Stimulated activated CD4-positive, alpha-beta T cell treated with anti-CD3 and anti-CD28 coated beads, Interleukin-1b, Interleukin-23, amount 100 ng/mL, for 24 hours (primary cell): Measurements from ENCODE around the gene MMP15.
"Not testable (repeated sequence)": the region's sequence is repeated elsewhere in the genome, so short reads cannot be mapped to it uniquely, and the experiment has no call there.

Experiments used
- DNase-seq, 4 experiments: peaks; one replicate each; pipeline ENCODE4 v3.0.0-alpha.2; 2020; ENCODE audit warnings: low read depth in 4 of 4, low spot score in 1 of 4

Gene MMP15

DNA sequence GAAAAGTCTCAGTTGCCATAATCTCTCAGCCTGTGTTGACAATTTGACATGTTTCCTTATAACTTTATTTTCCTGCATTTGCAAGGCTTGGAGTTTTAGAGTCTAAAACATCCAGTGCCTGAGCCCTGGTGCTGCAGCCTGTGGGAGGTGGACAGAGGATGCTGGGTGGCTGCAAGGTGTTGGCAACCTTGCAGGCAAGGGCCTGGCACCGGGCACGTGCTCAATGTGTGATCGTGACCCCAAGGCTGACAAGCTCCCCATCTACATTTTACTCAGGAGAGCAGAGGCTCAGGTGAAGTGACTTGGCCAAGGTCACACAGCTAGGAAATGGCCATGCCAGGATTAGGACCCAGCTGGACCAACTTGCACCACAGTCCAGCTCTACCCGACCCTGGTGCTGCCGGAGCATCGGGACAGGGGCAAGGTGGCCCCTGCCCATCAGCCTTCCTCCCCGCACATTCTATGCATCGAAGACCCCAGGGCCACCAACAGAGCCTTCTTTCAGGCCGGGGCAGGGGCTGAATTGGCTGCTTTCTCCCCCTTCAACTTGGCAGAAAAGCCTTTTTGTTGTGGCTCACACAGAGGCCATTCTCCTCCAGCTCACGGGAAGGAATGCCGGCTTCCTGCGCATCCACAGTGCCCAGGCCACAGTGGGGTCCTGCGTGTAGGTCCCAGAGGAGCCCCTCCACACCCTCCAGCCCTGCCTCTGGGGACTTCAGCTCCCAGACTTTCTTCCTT is 23.1 kb downstream of the MMP15 start:
- DNase-seq = no peak

DNA sequence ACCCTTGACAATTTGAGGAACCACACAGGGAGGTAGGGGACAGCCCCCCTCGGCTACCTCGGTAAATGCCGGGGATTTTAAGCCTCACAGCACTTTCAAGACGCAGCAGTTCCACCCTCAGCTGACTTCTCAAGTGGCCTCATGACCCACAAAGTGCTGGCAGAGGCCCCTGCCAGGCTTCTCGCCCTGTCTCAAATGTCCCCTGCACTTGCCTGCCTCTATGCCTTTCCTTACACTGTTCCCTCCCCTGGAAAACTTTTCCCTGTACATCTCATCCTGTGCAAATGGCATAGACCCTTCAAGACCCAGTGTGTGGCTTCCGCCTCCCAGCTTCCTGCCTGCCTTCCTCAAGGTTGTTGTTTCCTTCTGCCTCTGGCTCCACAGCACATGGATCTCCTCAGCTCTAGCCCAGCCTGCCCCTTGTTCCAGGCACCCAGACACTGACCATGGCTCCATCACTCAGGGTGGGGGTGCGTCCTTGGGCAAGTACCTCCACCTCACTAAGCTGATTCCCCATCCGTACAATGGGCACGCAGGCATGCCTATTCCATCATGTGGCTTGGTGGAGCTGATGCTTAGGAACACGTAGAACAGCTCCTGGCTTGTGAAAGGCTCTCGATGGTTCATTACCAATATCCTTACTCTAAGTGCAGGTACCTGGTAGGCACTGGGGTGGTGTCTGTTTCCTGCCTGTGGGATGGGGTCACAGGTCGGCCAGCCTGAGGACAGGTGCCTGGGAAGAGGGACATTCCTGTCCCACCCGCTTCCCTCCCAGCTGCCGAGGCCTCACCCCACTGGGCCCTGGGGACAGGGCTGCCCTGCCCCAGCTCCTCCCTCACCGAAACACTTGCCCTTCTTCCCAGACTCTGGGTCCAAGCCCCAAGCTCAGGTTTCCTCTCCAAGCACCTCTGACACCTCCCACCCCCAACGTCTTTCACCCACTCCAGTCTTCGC is 24.0 kb downstream of the MMP15 start:
- DNase-seq = no peak

DNA sequence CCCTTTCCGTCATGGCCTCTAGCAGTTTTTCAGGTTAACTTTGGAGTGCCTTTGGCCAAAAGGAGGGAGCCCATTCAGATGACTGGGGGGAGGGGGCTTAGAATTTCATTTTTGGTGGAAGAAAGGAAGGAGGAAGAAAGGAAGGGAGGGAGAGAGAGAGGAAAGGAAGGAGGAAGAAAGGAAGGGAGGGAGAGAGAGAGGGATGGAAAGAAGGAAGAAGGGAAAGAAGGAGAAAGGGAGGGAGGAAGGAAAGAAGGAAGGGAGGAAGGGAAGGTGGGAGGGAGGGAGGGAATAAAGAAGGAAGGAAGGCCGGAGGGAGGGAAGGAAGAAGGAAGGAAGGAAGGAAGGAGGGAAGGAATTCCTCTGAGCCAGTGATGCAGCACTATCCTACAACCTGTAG is 25.7 kb downstream of the MMP15 start:
- DNase-seq = no peak

DNA sequence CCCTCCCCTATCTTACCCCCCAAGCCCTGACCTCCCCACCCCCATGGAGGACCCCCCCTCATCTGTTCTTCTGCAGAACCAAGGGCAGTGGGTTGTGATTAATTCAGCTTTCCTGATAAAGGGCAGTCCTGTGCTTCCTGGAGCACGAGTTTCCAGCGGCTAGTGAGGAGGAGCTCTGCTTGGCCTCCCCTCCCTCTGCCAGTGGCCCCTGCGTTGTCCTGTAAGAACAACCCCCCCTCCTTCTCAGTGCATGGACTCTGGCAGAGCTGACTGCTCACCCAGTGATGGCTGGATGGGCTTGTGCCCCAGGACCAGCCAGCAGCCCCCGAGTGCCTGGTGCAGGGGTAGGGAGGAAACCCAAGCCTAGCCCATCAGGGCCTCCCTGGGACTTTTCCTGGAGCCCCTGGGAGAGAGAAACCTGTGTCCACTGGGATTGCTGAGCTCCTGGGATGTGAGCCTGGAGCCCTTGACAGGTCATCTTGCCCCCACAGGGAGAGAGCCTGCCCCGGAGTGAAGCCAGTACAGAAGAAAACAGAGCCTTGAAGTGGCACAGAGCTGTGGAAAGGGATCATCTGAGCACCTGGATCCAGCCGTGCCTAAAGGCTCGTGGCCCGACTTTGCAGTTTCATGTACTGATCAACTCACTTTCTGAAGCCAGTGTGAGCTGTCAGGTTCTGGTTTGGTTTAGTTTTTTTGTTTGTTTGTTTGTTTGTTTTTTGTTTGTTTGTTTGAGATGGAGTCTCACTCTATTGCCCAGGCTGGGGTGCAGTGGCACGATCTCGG is 26.5 kb downstream of the MMP15 start:
- no peak for DNase-seq

DNA sequence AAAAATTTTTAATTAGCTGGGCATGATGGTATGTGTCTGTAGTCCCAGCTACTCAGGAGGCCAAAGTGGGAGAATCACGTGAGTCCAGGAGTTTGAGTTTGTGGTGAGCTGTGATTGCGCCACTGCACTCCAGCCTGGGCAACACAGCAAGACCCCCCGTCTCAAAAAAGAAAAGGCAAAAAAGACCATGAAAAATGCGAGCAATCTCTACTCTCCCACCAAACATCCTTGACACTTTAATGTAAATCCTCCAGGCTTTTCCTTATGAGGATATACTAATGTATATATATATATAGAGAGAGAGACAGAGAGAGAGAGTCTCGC is 28.1 kb downstream of the MMP15 start:
- DNase-seq = no peak

DNA sequence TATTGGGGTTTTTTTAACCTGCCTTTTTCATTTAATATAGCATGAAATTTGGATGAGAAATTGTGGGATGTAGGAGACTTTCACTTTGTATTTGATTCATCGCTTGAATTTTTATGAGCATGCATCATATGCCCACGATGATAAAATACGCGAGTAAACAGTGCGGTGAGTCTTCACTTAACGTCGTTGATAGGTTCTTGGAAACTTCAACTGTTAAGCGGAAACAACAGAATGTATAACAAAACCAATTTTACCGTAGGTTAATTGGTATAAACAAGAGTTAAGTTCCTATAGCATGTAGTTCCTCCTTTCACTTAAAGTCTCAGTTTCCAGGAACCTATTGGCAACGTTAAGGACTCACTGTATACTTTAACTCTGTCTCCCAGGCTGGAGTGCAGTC is 28.7 kb downstream of the MMP15 start:
- no peak for DNase-seq

DNA sequence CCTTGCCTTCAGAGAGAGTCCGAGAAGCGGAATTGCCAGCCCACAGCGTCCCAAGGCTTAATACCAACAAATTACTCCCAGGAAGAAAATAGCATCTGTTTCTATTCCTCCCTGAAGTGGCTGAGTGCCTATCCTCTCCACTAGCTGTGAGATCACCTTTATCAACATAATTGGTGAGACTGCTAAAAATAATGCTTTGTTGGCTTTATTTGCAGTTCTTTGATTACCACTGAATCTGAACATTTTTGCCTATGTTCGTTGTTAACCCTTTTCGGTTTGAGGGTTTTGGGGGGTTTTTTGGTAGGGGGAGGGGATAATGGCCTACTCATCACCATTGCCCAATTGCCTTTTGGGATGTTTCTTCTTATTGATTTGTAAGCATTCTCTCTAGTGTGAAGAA is 31.0 kb downstream of the MMP15 start:
- no peak for DNase-seq

DNA sequence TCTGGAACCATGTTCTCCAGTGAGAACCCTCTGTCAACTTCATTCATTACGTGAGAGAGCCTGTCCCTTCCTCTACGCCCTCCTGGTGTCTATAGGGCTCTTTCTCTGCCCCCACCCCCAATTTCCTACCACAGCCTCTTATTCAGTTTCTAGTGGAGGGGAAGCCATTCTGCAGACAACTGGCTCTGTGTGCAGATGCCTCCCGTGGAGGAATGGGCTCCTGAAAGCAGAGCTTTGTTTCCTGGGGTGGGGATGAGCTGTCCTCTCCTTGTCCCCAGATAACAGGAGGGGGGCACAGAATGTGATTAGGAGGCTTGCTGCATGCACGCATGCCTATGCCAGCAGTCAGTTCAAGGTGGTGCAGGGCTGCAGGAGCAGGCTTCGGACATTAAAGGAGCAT is 31.6 kb downstream of the MMP15 start:
- DNase-seq = no peak

DNA sequence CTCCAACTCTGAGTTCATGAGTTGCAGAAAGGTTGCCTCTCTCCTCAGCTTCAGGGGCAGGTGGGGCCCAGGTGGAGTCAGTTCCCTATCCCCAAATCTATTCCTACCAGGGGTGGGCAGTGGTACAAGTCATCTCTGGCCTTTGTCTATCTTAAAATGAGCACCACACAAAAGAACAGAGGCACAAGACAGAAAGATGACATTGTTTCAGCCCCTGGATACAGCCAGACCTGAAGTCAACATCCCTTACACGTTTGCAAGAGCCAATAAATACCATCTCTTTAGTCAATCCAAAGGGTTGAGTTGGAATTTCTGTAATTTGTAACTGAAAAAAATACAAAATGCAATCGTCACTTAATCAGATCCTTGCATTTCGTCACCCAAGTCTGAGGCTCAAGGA is 32.2 kb downstream of the MMP15 start:
- DNase-seq = no peak

DNA sequence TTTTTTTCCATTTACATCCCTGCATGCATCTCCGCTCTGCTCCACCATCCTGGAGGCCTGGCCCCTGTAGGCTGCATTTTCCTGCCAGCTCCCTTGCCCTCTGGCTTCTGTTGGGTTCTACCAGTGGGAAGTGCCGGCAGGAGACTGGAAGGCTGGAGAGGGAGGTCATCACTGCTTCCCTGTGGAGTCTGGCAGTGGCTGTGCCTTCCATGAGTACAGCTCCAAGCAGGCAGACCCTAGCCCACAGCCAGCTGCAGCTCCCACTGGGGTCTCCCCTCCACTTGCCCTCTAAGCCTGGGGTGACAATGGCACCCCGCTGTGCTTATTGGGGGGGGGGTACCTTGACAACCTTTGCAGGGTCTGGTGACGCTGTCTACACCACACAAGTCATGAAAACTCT is 37.3 kb downstream of the MMP15 start:
- DNase-seq = no peak

DNA sequence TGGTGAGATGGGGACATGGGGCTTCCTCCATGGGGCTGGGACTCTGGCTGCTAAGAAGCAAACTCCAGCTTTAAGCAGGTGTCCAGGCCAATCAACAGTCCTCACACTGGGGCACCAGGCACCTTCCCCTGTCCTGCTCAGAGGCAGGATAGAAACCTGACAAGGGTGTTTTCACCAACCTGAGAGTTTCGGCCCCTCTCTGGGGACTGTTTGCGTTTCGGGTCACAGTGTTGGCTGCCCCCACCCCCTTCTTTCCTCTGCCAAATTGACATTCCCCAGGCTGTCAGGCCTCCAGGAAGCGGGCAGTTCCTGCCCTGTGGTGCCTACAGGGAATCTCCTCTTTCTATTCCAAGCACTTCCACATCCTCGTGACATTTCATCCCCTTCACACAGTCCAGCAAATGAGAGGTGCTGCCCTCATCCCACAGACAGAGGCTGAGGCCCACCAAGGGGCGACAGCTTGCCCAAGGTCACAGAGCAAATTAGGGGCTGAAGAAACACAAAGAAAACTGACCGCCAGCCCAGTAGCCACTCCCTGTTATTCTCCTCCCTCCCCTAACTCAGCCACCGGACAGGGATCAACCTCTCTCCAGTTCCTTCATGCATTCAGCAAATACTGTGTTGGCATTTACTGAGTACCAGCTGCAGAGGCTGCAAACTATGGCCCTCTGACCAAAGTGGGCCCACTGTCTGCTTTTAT is 38.0 kb downstream of the MMP15 start:
- DNase-seq = no peak

DNA sequence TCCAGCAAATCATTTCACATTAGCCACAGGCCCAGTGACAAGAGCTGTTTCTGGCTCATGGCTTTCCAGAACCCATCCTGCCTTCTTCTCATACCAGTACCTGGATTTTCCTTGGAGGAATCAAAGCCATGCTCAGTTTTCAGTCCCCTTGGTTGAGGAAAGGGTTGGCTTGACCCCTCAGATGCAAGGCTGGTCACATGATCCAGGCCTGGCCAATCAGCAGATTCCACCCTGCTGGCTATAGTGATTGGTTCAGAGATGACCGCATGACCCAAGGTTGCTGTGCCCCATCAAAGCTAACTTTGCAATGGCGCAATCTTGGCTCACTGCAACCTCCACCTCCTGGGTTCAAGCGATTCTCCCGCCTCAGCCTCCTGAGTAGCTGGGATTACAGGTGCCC is 45.0 kb downstream of the MMP15 start:
- no peak for DNase-seq

DNA sequence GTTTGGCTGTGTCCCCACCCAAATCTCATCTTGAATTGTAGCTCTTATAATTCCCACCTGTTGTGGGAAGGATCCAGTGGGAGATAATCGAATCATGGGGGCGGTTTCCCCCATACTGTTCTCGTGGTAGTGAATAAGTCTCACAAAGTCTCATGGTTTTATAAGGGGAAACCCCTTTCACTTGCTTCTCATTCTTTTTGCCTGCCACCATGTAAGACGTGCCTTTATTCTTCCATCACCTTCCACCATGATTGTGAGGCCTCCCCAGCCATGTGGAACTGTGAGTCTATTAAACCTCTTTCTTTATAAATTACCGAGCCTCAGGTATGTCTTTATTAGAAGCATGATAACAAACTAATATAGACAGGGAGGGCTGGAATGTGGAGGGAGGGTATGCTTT is 46.6 kb downstream of the MMP15 start:
- DNase-seq = not testable (repeated sequence)

DNA sequence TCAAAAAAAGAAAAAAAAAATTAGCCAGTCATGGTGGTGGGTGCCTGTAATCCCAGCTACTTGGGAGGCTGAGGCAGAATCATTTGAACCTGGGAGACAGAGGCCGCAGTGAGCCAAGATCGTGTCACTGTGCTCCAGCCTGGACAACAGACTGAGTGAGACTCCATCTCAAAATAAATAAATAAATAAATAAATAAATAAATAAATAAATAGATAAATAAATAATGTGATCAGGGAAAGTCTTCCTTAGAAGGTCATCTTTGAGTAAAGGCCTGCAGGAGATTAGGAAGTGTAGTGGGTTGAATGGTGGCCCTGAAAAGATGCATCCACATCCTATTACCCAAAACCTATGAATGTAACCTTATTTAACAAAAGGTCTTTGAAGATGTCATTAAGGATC is 47.5 kb downstream of the MMP15 start:
- DNase-seq = not testable (repeated sequence)

DNA sequence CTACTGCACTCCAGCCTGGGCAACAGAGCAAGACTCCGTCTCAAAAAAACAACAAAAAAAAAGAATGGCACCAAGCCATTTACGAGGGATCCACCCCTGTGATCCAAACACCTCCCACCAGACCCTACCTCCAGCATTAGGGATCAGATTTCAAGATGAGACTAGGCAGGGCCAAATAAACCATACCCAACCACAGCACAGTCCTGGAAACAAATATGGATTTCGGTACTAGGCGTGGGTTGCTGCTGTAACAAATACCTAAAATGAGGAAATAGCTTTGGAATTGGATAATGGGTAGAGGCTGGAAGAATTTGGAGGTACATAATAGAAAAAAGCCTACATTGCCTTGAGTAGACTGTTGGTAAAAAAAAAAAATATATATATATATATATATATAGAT is 49.1 kb downstream of the MMP15 start:
- no peak for DNase-seq

DNA sequence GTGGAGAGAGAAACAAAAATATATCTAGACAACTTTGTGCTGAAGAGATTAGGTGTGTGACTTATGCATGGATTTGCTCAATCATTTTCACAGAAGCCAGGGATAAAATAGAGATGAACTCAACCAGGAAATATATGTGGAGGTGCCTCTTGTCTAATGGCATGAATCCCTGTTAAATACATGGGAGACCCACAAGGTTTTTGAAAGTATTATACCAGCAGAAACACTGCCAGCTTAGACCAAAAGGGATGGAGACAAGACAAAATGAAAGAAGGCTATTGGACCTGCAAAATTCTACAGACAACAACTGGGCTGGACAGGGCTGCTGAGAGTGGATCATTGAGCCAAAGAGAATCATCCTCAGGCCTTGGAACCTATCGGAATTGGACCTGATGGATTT is 51.0 kb downstream of the MMP15 start:
- DNase-seq = no peak

DNA sequence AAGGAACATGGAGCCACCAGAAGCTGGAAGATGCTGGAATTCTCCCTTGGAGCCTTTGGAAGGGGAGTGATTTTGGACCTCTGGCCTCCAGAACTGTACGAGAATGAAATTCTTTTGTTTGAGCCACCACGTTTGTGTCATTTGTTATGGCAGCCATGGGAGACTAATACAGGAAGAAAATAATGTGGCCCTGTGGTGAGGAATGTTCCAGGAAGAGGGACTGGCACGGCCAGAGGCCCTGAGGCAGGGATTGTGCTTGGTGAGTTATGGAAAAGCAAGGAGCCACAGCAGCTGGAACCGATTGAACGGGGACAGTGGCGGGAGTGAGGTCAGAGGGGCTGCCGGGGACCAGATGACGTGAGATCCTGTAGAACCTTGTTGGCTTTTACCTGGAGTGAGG is 52.2 kb downstream of the MMP15 start:
- DNase-seq = no peak

DNA sequence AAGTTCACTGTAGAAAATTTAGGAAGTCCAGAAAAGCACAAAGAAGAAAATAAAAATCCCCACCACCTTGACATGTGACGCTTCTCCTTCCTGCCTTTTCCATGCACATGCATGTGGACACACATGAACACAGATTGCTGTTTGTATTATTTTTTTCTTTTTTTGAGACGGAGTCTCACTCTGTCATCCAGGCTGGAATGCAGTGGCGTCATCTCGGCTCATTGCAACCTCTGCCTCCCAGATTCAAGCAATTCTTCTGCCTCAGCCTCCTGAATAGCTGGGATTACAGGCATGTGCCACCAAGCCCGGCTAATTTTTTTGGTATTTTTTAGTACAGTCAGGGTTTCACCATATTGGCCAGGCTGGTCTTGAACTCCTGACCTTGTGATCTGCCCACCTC is 55.1 kb downstream of the MMP15 start:
- not testable (repeated sequence) for DNase-seq

DNA sequence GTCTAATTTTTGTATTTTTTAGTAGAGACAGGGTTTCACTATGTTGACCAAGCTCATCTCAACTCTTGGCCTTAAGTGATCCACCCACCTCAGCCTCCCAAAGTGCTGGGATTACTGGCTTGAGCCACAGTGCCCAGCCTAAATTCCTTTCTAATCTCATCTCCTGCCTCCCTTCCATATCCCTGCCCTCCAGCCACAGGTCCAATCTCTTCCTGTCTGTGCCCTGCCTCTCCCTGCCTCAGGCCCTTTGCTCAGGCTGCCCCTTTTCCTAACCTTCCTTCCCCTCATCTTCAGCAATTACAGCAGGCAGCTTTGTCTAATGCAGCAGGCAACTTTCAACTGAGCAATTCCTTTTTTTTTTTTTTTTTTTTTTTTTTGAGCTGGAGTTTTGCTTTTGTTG is 56.8 kb downstream of the MMP15 start:
- DNase-seq = no peak

DNA sequence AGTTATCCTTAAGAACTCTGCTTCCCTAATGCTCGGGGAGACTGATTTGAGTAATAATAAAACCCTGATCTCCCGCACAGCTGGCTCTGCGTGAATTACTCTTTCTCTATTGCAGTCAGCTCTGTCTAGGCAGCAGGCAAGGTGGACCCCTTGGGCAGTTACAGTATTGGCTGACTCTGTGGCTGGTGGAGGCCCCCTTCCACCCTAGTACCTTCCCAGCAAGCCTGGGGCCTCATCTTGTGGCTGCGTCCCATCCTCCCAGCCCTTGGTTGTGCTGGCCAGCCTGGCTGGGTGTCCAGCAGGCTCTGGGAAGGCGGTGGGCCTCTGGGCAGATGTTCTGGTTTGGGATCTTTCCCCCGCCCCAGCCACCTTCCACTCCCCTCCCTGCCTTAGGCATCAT is 59.1 kb downstream of the MMP15 start:
- no peak for DNase-seq

DNA sequence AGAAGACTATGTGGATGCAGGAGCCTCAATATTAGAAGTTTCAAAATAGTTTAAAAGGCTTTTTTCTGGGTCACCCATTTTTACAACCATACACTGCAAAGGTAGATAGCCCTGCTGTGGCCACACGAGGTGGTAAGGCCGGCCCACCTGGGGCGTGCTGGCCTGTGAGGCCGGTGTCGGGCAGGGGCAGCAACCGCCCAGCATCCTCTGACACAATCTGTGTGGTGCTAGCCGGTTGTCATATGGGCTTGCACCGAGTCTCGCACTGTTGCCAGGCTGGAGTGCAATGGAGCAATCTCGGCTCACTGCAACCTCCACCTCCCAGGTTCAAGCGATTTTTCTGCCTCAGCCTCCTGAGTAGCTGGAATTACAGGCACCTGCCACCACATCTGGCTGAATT is 59.6 kb downstream of the MMP15 start:
- DNase-seq = no peak
